CD4-positive, alpha-beta T cell (primary cell): ENCODE data around the gene PAPOLA. TPM values are rescaled to one million over a fixed set of nuclear protein-coding genes. Genes with fewer than 3 reads are reported as not detected.

Experiments used
- ATAC-seq: fragments of 200-7000 bp; cut with Tn5 transposase; one replicate; pipeline ENCODE4 v1.10.0; 2022; ENCODE audit warnings: mild to moderate bottlenecking; ENCODE audit not compliant: poor library complexity
- CTCF ChIA-PET: fragments of 350-600 bp; sonication (Branson Sonifier 250); formaldehyde crosslinking; loops from one replicate; lab custom pipeline; 2021; ENCODE audit warnings: antibody characterized with exemption, inconsistent platforms; lab: Charles Lee
- POLR2A ChIA-PET: fragments of 350-600 bp; sonication (Branson Sonifier 250); formaldehyde crosslinking; loops from one replicate; lab custom pipeline; 2021; ENCODE audit warnings: antibody characterized with exemption, inconsistent platforms; lab: Charles Lee
- DNase-seq, 14 experiments: peaks; one replicate each; pipeline ENCODE4 v3.0.0-alpha.2; 2013 to 2020; ENCODE audit warnings: mixed read lengths in 2 of 14
- H3K27ac ChIP-seq, 2 donors: one replicate each; pipeline versions ENCODE4 v1.5.1 to v1.7.0; 2013; ENCODE audit warnings: low read length in 2 of 2, low read depth in 1 of 2, mild to moderate bottlenecking in 1 of 2
- H3K27me3 ChIP-seq, 2 experiments: 1 replicate in 1 of 2; 2 replicates in 1 of 2; pipeline versions ENCODE4 v1.6.1 to v1.7.0; 2013; ENCODE audit warnings: low read length in 2 of 2, control low read depth in 1 of 2, mild to moderate bottlenecking in 1 of 2, moderate library complexity in 1 of 2; ENCODE audit not compliant: insufficient read depth in 2 of 2, control insufficient read depth in 1 of 2
- H3K36me3 ChIP-seq: one replicate; pipeline ENCODE4 v1.6.1; 2013; ENCODE audit warnings: low read length, control low read depth; ENCODE audit not compliant: insufficient read depth
- H3K4me1 ChIP-seq: one replicate; pipeline ENCODE4 v1.6.1; 2013; ENCODE audit warnings: low read length, control low read depth; ENCODE audit not compliant: insufficient read depth
- H3K4me3 ChIP-seq: one replicate; pipeline ENCODE4 v1.5.1; 2013; ENCODE audit warnings: mild to moderate bottlenecking, low read length, moderate library complexity
- H3K9me3 ChIP-seq, 2 experiments: 1 replicate in 1 of 2; 2 replicates in 1 of 2; pipeline versions ENCODE4 v1.6.1 to v1.7.0; 2013; ENCODE audit warnings: low read length in 2 of 2, mild to moderate bottlenecking in 2 of 2, control low read depth in 1 of 2, moderate library complexity in 1 of 2; ENCODE audit not compliant: control insufficient read depth in 1 of 2, insufficient read depth in 1 of 2
- H3K27ac Mint-ChIP-seq: one replicate; pipeline ENCODE4 v1.8.0; 2020; ENCODE audit warnings: mixed read lengths
- H3K27me3 Mint-ChIP-seq: one replicate; pipeline ENCODE4 v1.8.0; 2021; ENCODE audit warnings: mixed read lengths
- H3K36me3 Mint-ChIP-seq: one replicate; pipeline ENCODE4 v1.8.0; 2021; ENCODE audit warnings: low read depth, mixed read lengths
- H3K4me1 Mint-ChIP-seq: one replicate; pipeline ENCODE4 v1.8.0; 2021; ENCODE audit warnings: low read depth, mixed read lengths
- H3K4me3 Mint-ChIP-seq: one replicate; pipeline ENCODE4 v1.8.0; 2020; ENCODE audit warnings: mild to moderate bottlenecking, mixed read lengths
- H3K9me3 Mint-ChIP-seq: one replicate; pipeline ENCODE4 v1.8.0; 2020; ENCODE audit warnings: mixed read lengths
- CTCF ChIP-seq: fragments of 200-600 bp; IDR thresholded peaks from one replicate; pipeline ENCODE4 v1.8.0; 2022; ENCODE audit warnings: antibody characterized with exemption, mild to moderate bottlenecking
- intact Hi-C, 2 experiments: fragments of 100-400 bp; cut with DNase I in 1 of 2; cut with micrococcal nuclease in 1 of 2; formaldehyde crosslinking; loops; one replicate each; pipeline versions ENCODE4 v1.15.1 to v1.9.0; 2023 to 2025; cut with DNase I, micrococcal nuclease
- total RNA-seq, 174 experiments: library from RNA in 2 of 174; stranded (reverse) in 2 of 174; gene quantifications; one replicate each; pipeline ENCODE4 v1.2.3 and lab custom pipeline; 2021 to 2026

PAPOLA gene
- total RNA-seq, 2 experiments from 2014 or later: 140 to 148 TPM

- H3K27ac Mint-ChIP-seq: no peak overlapping the region
- TF ChIP-seq CTCF: no peak
- H3K27ac ChIP-seq: no peak overlapping the region
- ChIA-PET CTCF (no interaction called here), POLR2A (no interaction called here)
- intact Hi-C loops: no loop called here
- peaks cover 4% of the 10 kb centered on the region for H3K4me1 ChIP-seq
- H3K4me3 Mint-ChIP-seq: no peak overlapping the region
- peaks cover 6% of the 10 kb centered on the region for H3K27me3 Mint-ChIP-seq
- H3K27me3 ChIP-seq: peaks cover 6 to 12% of the 10 kb centered on the region in 2 experiments
- no peaks in the 10 kb centered on the region for H3K9me3 Mint-ChIP-seq
- ATAC-seq (no peak), DNase-seq (no peak)
- H3K9me3 ChIP-seq: no peaks in the 10 kb centered on the region
- no peaks in the 10 kb centered on the region for H3K36me3 ChIP-seq
- no peak overlapping the region for H3K4me3 ChIP-seq
- H3K36me3 Mint-ChIP-seq: no peaks in the 10 kb centered on the region
- H3K4me1 Mint-ChIP-seq: peaks cover 15% of the 10 kb centered on the region
These were observed 78.4 kb downstream of the PAPOLA start for GRCh38 chr14:96580566-96580965.

GRCh38 chr14:96581026-96581425, 78.8 kb downstream of the PAPOLA start:
- ChIA-PET CTCF (no interaction called here), POLR2A (no interaction called here)
- Mint-ChIP-seq H3K4me3 (no peak overlapping the region), H3K27me3 (peaks cover 10% of the 10 kb centered on the region), H3K9me3 (no peaks in the 10 kb centered on the region), H3K36me3 (no peaks in the 10 kb centered on the region), H3K4me1 (peaks cover 12% of the 10 kb centered on the region), H3K27ac (no peak overlapping the region)
- Histone ChIP-seq H3K9me3 (no peaks in the 10 kb centered on the region), H3K4me1 (peaks cover 4% of the 10 kb centered on the region), H3K4me3 (no peak overlapping the region), H3K27ac (no peak overlapping the region), H3K36me3 (no peaks in the 10 kb centered on the region), H3K27me3 (peaks cover 6 to 12% of the 10 kb centered on the region in 2 experiments)
- no peak for DNase-seq
- ATAC-seq: no peak
- TF ChIP-seq CTCF: no peak
- intact Hi-C loops: no loop called here

GRCh38 chr14:96581902-96582301, 79.7 kb downstream of the PAPOLA start:
- ChIA-PET CTCF (no interaction called here), POLR2A (no interaction called here)
- intact Hi-C loops: no loop called here
- Mint-ChIP-seq H3K27ac (no peak overlapping the region), H3K4me1 (peaks cover 3% of the 10 kb centered on the region), H3K4me3 (no peak overlapping the region), H3K27me3 (peaks cover 10% of the 10 kb centered on the region), H3K9me3 (no peaks in the 10 kb centered on the region), H3K36me3 (no peaks in the 10 kb centered on the region)
- TF ChIP-seq CTCF: no peak
- no peaks in the 10 kb centered on the region for H3K36me3 ChIP-seq
- H3K4me3 ChIP-seq: no peak overlapping the region
- DNase-seq: no peak
- H3K4me1 ChIP-seq: peaks cover 4% of the 10 kb centered on the region
- H3K27ac ChIP-seq: no peak overlapping the region
- no peak for ATAC-seq
- H3K9me3 ChIP-seq: no peaks in the 10 kb centered on the region
- peaks cover 6 to 12% of the 10 kb centered on the region in 2 experiments for H3K27me3 ChIP-seq
